Measurements from ENCODE around the gene ACVR1B.
"Not testable (repeated sequence)": the region's sequence is repeated elsewhere in the genome, so short reads cannot be mapped to it uniquely, and the experiment has no call there.

ACVR1B gene

GRCh38 chr12:51971679-51972421, 20.4 kb downstream of the ACVR1B start:
- DNase-seq (ENCODE audit: low spot score in 2 of 2): no peak
- peaks cover 12% of the 10 kb centered on the region for H3K36me3 Mint-ChIP-seq (ENCODE audit: insufficient read depth)
- peak overlapping the region; percentile 41 for H3K4me3 Mint-ChIP-seq
- H3K27me3 Mint-ChIP-seq: no peaks in the 10 kb centered on the region
- ATAC-seq (replicated peaks; ENCODE audit: extremely low read depth, poor library complexity, severe bottlenecking): peak; percentile 14
- H3K4me1 Mint-ChIP-seq: peaks cover 63% of the 10 kb centered on the region
- H3K9me3 Mint-ChIP-seq: no peaks in the 10 kb centered on the region
- H3K27ac Mint-ChIP-seq (ENCODE audit: low read depth): peak overlapping the region; percentile 81

- Mint-ChIP-seq H3K4me3 (peak overlapping the region; percentile 41), H3K27ac (ENCODE audit: low read depth) (peak overlapping the region; percentile 3), H3K4me1 (peaks cover 63% of the 10 kb centered on the region), H3K9me3 (no peaks in the 10 kb centered on the region), H3K27me3 (no peaks in the 10 kb centered on the region), H3K36me3 (ENCODE audit: insufficient read depth) (peaks cover 14% of the 10 kb centered on the region)
- ATAC-seq (replicated peaks; ENCODE audit: extremely low read depth, poor library complexity, severe bottlenecking) (peak; percentile 3), DNase-seq (ENCODE audit: low spot score in 2 of 2) (no peak)
Measured at GRCh38 chr12:51972422-51972812, 20.9 kb downstream of the ACVR1B start.

- Mint-ChIP-seq H3K36me3 (ENCODE audit: insufficient read depth) (peaks cover 15% of the 10 kb centered on the region), H3K27me3 (no peaks in the 10 kb centered on the region), H3K27ac (ENCODE audit: low read depth) (peak overlapping the region; percentile 3), H3K9me3 (no peaks in the 10 kb centered on the region), H3K4me1 (peaks cover 63% of the 10 kb centered on the region), H3K4me3 (peak overlapping the region; percentile 41)
- peak; percentile 83 for ATAC-seq (replicated peaks; ENCODE audit: extremely low read depth, poor library complexity, severe bottlenecking)
- peak in 1 of 2 donors; percentile 56 for DNase-seq (ENCODE audit: low spot score in 2 of 2)
Measured at GRCh38 chr12:51972849-51973273, 21.4 kb downstream of the ACVR1B start.

GRCh38 chr12:51973560-51973959, 22.1 kb downstream of the ACVR1B start:
- Mint-ChIP-seq H3K27me3 (no peaks in the 10 kb centered on the region), H3K4me1 (peaks cover 63% of the 10 kb centered on the region), H3K4me3 (no peak overlapping the region), H3K36me3 (ENCODE audit: insufficient read depth) (peaks cover 18% of the 10 kb centered on the region), H3K9me3 (no peaks in the 10 kb centered on the region), H3K27ac (ENCODE audit: low read depth) (no peak overlapping the region)
- no peak for DNase-seq (ENCODE audit: low spot score in 2 of 2)
- ATAC-seq (replicated peaks; ENCODE audit: extremely low read depth, poor library complexity, severe bottlenecking): no peak

- Mint-ChIP-seq H3K9me3 (no peaks in the 10 kb centered on the region), H3K4me3 (no peak overlapping the region), H3K36me3 (ENCODE audit: insufficient read depth) (peaks cover 20% of the 10 kb centered on the region), H3K27me3 (no peaks in the 10 kb centered on the region), H3K4me1 (peaks cover 66% of the 10 kb centered on the region), H3K27ac (ENCODE audit: low read depth) (no peak overlapping the region)
- no peak for DNase-seq (ENCODE audit: low spot score in 2 of 2)
- no peak for ATAC-seq (replicated peaks; ENCODE audit: extremely low read depth, poor library complexity, severe bottlenecking)
Measured at GRCh38 chr12:51974646-51975045, 23.1 kb downstream of the ACVR1B start.

- ATAC-seq (replicated peaks; ENCODE audit: extremely low read depth, poor library complexity, severe bottlenecking) (no peak), DNase-seq (ENCODE audit: low spot score in 2 of 2) (no peak)
- peaks cover 20% of the 10 kb centered on the region for H3K36me3 Mint-ChIP-seq (ENCODE audit: insufficient read depth)
- peaks cover 66% of the 10 kb centered on the region for H3K4me1 Mint-ChIP-seq
- H3K27me3 Mint-ChIP-seq: no peaks in the 10 kb centered on the region
- H3K27ac Mint-ChIP-seq (ENCODE audit: low read depth): no peak overlapping the region
- no peak overlapping the region for H3K4me3 Mint-ChIP-seq
- H3K9me3 Mint-ChIP-seq: no peaks in the 10 kb centered on the region
Measured at GRCh38 chr12:51975196-51975595, 23.7 kb downstream of the ACVR1B start.

- H3K4me3 Mint-ChIP-seq: no peak overlapping the region
- peaks cover 59% of the 10 kb centered on the region for H3K4me1 Mint-ChIP-seq
- H3K27me3 Mint-ChIP-seq: no peaks in the 10 kb centered on the region
- DNase-seq (ENCODE audit: low spot score in 2 of 2) (no peak), ATAC-seq (replicated peaks; ENCODE audit: extremely low read depth, poor library complexity, severe bottlenecking) (no peak)
- peaks cover 19% of the 10 kb centered on the region for H3K36me3 Mint-ChIP-seq (ENCODE audit: insufficient read depth)
- no peak overlapping the region for H3K27ac Mint-ChIP-seq (ENCODE audit: low read depth)
- no peaks in the 10 kb centered on the region for H3K9me3 Mint-ChIP-seq
Measured at GRCh38 chr12:51976376-51977160, 25.1 kb downstream of the ACVR1B start.

GRCh38 chr12:51977320-51977753, 25.8 kb downstream of the ACVR1B start:
- no peak overlapping the region for H3K4me3 Mint-ChIP-seq
- H3K27me3 Mint-ChIP-seq: no peaks in the 10 kb centered on the region
- H3K36me3 Mint-ChIP-seq (ENCODE audit: insufficient read depth): peaks cover 19% of the 10 kb centered on the region
- no peak overlapping the region for H3K27ac Mint-ChIP-seq (ENCODE audit: low read depth)
- ATAC-seq (replicated peaks; ENCODE audit: extremely low read depth, poor library complexity, severe bottlenecking): no peak
- no peaks in the 10 kb centered on the region for H3K9me3 Mint-ChIP-seq
- peaks cover 52% of the 10 kb centered on the region for H3K4me1 Mint-ChIP-seq
- no peak for DNase-seq (ENCODE audit: low spot score in 2 of 2)

GRCh38 chr12:51979306-51979705, 27.8 kb downstream of the ACVR1B start:
- H3K27me3 Mint-ChIP-seq; H3K4me3 Mint-ChIP-seq; H3K9me3 Mint-ChIP-seq; DNase-seq (ENCODE audit: low spot score in 2 of 2); ATAC-seq (replicated peaks; ENCODE audit: extremely low read depth, poor library complexity, severe bottlenecking); H3K27ac Mint-ChIP-seq (ENCODE audit: low read depth): not testable (repeated sequence)
- Mint-ChIP-seq H3K4me1 (peaks cover 32% of the 10 kb centered on the region), H3K36me3 (ENCODE audit: insufficient read depth) (peaks cover 19% of the 10 kb centered on the region)

- H3K27ac Mint-ChIP-seq (ENCODE audit: low read depth): no peak overlapping the region
- no peak overlapping the region for H3K4me3 Mint-ChIP-seq
- peak; percentile 50 to 57 for DNase-seq (ENCODE audit: low spot score in 2 of 2)
- no peaks in the 10 kb centered on the region for H3K9me3 Mint-ChIP-seq
- peaks cover 17% of the 10 kb centered on the region for H3K36me3 Mint-ChIP-seq (ENCODE audit: insufficient read depth)
- H3K27me3 Mint-ChIP-seq: no peaks in the 10 kb centered on the region
- peaks cover 23% of the 10 kb centered on the region for H3K4me1 Mint-ChIP-seq
- ATAC-seq (replicated peaks; ENCODE audit: extremely low read depth, poor library complexity, severe bottlenecking): peak; percentile 97
Measured at GRCh38 chr12:51980051-51980808, 28.7 kb downstream of the ACVR1B start.

- Mint-ChIP-seq H3K9me3 (no peaks in the 10 kb centered on the region), H3K4me3 (no peak overlapping the region), H3K27ac (ENCODE audit: low read depth) (no peak overlapping the region), H3K27me3 (no peaks in the 10 kb centered on the region), H3K4me1 (peaks cover 17% of the 10 kb centered on the region), H3K36me3 (ENCODE audit: insufficient read depth) (peaks cover 17% of the 10 kb centered on the region)
- DNase-seq (ENCODE audit: low spot score in 2 of 2): no peak
- ATAC-seq (replicated peaks; ENCODE audit: extremely low read depth, poor library complexity, severe bottlenecking): no peak
Measured at GRCh38 chr12:51980809-51981127, 29.3 kb downstream of the ACVR1B start.

- Mint-ChIP-seq H3K4me1 (peaks cover 13% of the 10 kb centered on the region), H3K27ac (ENCODE audit: low read depth) (no peak overlapping the region), H3K36me3 (ENCODE audit: insufficient read depth) (peaks cover 3% of the 10 kb centered on the region), H3K9me3 (no peaks in the 10 kb centered on the region), H3K27me3 (no peaks in the 10 kb centered on the region), H3K4me3 (no peak overlapping the region)
- no peak for DNase-seq (ENCODE audit: low spot score in 2 of 2)
- ATAC-seq (replicated peaks; ENCODE audit: extremely low read depth, poor library complexity, severe bottlenecking): no peak
Measured at GRCh38 chr12:51984657-51985056, 33.2 kb downstream of the ACVR1B start.
